ENCODE measurements around the gene KBTBD4. TPM values are rescaled to one million over a fixed set of nuclear protein-coding genes. Genes with fewer than 3 reads are reported as not detected.

Gene KBTBD4
- polyA plus RNA-seq (2014; cell fraction: cytosol; rRNA removed) = 31.2 and 39.1 TPM in 2 replicates
- polyA plus RNA-seq (2014; cell fraction: nucleus; rRNA removed) = 17.2 and 24.2 TPM in 2 replicates

DNA sequence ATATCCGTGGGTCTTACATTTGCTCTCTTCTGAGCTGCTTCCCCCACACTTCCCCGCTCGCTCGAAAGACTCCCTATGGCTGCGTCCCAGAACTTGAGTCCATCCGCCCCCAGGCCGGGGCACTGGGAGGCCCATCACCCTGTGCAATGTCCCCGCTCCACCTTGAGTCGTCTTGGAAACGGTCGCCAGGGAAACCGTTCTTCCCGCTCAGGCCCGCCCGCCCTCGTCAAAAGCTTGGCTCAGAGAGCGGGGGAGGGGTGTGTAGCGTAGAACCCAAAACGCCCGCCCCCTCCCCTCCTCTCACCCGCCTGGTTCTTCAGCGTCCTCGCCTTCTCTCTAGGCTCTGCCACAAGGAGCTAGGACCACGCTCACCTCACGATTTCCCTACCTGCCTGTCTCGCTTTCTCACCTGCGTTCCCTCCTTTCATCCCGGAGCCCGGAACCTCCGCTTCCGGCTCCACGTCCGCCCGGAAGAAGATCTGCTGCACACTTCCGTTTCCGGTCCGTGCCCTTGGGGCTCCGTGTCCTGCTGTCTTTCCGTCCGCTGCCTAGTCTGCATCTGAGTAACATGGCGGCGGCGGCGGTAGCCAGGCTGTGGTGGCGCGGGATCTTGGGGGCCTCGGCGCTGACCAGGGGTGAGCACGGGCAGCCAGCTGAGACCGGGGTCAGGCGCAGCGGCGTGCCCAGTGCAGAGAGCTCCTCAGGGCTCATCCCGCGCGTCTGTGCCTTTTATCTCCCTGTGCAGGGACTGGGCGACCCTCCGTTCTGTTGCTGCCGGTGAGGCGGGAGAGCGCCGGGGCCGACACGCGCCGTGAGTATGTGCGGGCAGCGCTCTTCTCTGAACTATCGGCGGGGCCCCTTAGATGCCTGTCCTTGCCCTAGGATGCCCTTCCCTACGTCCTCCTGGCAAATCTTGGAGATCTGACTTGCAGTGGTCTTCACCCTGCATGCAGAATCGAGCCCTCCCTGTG is at the start of gene KBTBD4, which contains the start of gene NDUFS3:
Gene KBTBD4 (minus strand): TSS at position 447 of the 971 bp plus-strand sequence. CDS start 19 bp downstream, at position 428.
Gene NDUFS3 (plus strand): TSS at position 551 of the 971 bp plus-strand sequence. CDS start 18 bp downstream, at position 569.
- peak; percentile 95 for DNase-seq (ENCODE audit: low spot score)

DNA sequence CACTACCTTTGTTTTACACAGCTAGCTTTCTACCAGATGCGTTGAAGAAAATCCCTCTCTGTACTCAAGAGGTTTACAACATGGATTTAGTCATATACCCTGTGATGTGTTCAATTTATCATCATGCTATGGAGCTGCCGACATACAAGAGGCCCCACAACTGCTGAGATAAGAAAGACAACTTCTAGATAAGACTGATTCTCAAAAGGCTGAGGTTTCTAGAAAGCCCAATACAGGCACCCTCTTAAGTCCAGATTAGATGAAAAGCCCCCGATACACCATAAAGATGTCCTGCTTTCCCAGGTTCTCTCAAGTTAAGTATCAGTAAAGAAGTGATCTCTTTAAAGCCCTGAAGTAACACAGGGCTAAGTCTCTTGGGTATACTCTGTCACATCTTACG is 49.3 kb upstream of the KBTBD4 start:
- DNase-seq (ENCODE audit: low spot score) = no peak

GRCh38 chr11:47626234-47626633 is 47.5 kb upstream of the KBTBD4 start:
- no peak for DNase-seq (ENCODE audit: low spot score)

DNA sequence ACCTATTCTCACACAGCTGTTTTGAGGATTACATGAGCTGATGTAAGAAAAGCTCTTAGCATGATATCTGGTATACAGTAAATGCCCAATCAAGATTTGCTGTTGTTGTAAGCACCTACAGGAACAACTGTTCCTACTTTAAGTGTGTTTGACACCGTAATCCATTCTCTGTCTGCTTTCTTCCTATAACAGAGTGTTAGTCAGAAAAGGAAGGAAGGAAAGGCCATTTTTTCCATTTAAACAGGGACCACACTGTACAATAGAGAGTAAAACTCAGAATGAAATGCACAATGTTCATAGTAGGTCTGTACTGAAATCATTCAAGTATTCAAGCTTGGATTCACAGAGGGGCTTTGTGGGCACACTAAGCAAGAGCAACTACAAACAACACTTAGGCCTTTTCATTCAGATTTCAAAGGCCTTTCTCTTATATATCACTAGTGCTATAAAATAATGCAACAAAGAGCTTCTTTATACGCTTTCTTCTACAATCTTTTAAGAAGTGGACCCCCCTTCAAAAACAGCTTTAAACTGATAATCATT is 42.1 kb upstream of the KBTBD4 start:
- DNase-seq (ENCODE audit: low spot score) = no peak

DNA sequence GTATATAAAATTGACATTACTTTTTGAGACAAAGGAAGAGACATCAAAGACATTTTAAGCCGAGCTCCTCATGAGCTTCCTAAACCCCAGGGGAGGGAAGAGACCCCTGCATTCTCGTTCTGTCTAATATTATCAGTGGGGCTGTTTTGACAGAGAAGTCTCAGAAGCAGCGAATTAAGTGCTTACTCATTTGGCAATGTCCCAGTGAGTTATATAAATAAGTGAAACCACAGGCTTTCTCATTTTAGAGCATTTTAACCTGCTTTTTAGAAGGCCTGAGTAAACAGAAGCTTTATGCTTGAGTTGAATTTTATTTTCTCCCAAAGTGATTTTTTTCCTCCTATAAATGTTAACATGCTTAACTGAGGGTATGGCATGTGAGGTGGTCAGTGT is 38.6 kb upstream of the KBTBD4 start:
- DNase-seq (ENCODE audit: low spot score) = no peak

- peak; percentile 50 for DNase-seq (ENCODE audit: low spot score)
Observed at GRCh38 chr11:47616726-47617416, 38.1 kb upstream of the KBTBD4 start.

DNA sequence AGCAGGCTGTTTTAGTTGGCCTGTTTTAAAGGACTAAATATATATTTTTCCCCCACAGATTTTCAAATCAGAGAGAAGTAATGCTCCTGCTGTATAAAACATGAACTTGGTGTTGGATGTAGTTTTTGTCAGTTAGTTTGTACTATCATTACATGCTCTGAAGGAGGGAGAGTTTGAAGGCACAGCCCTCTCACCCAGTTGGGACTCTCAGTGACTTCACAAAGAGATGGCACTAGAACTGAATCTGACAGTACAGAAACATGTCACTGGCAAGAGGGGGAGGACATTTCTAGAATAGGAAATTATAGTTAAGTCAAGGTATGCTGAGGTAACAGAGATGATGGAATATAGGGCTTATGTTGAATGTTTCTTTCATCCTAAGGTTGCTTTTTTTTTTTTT is 36.5 kb upstream of the KBTBD4 start:
- DNase-seq (ENCODE audit: low spot score) = no peak

DNA sequence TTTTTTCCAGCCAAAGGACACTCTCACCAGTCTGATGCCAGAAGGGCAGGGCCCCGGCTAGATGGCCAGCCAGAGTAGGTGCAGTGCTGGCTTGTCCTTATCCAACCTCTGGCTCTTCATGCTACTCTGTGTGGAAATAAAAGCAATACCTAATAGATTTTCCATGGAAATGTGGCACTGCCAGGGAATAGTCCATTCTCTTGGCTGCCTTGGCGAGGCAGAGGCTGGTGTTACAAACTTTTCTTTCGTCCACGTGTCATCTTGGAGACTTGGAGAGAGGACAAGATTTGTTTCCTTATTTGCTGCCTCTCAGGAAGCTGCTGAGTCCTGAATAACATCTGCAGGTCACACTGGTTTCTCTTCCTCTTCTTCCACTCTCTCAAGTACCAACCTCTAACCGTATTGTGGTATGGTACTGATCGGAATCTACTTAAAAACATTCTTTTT is 32.6 kb upstream of the KBTBD4 start:
- no peak for DNase-seq (ENCODE audit: low spot score)

DNA sequence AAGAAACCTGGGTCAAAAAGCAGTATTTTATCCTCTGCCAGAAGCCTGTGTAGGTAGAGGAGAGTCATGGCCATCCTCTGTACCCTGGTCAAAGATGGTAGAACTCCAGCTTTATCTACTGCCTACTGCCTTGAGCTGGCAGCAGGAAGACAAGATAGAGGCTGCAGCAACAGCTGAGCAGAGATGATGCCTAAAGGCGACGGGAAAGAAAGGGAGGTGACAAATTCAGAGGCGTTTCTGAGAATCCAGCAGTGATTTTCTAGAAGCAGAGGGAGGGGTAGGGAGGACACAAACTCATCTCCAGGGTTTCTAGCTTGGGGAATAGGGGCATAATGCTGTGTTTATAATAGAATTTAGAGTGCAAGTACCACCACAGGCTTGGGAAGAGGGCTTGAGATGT is 30.9 kb upstream of the KBTBD4 start:
- no peak for DNase-seq (ENCODE audit: low spot score)

- no peak for DNase-seq (ENCODE audit: low spot score)
Observed at GRCh38 chr11:47607380-47607779, 28.6 kb upstream of the KBTBD4 start.

- DNase-seq (ENCODE audit: low spot score) = peak; percentile 62
Observed at GRCh38 chr11:47606731-47607130, 28.0 kb upstream of the KBTBD4 start.

- DNase-seq (ENCODE audit: low spot score) = no peak
Observed at GRCh38 chr11:47605921-47606320, 27.2 kb upstream of the KBTBD4 start.

GRCh38 chr11:47603295-47603694 is 24.5 kb upstream of the KBTBD4 start:
- DNase-seq (ENCODE audit: low spot score) = no peak

DNA sequence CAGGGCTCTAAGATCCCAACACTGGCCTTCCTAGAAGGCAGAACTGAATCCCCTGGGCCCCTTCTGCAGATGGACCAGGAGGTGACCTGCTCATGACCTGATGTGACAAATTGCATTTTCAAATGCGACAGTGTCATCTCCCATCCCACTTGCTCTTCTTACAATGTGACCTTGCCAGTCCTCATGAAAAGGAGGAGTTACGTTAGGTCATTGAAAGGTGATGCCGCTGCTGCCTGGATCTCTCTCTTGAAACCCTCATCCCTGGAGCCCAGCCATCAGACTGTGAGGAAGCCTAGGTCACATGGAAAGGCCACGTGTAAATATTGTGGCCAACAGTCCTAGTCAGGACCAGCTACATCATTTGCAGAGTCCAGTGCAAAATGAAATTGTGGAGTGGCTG is 21.1 kb upstream of the KBTBD4 start:
- DNase-seq (ENCODE audit: low spot score) = peak; percentile 91

- DNase-seq (ENCODE audit: low spot score) = no peak
Observed at GRCh38 chr11:47595967-47596366, 17.2 kb upstream of the KBTBD4 start.

- no peak for DNase-seq (ENCODE audit: low spot score)
Observed at GRCh38 chr11:47595029-47595428, 16.3 kb upstream of the KBTBD4 start.

GRCh38 chr11:47593934-47594855 is 15.4 kb upstream of the KBTBD4 start, which contains the start of gene C1QTNF4:
Gene C1QTNF4 (minus strand): TSS chr11:47594411. CDS start chr11:47590810, 3,601 bp downstream.
- peak; percentile 58 for DNase-seq (ENCODE audit: low spot score)

GRCh38 chr11:47593492-47593933 is 14.7 kb upstream of the KBTBD4 start:
- DNase-seq (ENCODE audit: low spot score) = no peak

GRCh38 chr11:47592970-47593369 is 14.2 kb upstream of the KBTBD4 start:
- DNase-seq (ENCODE audit: low spot score) = no peak

DNA sequence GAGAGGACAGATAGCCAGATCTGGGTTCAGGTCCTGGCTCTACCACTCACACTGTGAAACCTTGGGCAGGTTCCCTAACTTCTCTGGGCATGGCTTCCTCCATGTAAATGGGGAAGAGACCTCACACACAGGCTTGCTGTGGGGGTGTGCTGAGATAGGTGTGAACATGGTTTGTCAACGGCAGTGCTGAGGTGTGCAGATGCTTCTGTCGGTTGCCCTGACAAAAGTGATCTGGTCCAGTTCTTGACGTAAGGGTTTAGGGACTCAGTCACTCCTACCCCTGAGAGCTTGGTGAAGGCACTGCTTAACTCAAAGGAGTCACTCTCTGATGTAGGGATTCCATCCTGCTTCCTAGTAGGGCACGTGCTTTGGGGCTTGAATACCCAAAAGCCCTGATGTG is 13.5 kb upstream of the KBTBD4 start:
- no peak for DNase-seq (ENCODE audit: low spot score)

DNA sequence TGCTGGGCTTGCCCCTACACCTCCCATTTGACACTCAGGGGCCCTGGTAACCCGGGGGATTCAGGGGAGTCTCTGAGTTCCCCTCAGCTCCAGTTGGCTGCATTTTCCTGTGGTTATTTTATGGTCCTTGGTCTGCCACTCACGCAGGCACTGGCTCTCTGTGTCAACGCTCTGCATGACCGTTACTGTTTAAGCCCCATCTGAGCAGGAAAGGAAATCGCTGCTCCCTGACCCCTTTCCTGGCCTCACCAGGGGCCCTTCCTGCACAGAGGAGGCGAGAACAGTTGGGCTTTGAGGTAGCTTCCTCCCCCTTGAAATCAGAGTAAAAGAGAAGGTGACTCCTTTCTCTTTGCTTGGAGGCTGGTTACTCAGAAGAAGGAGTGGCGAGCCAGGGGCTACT is 13.0 kb upstream of the KBTBD4 start:
- no peak for DNase-seq (ENCODE audit: low spot score)

Data from SK-N-DZ (cell line).